Gastroesophageal sphincter (tissue), 2 donors: Measurements from ENCODE around the gene TRIM63.

Experiments
- EP300 ChIP-seq: sonication (generic); formaldehyde crosslinking; IDR thresholded peaks from one replicate; pipeline ENCODE4 v1.6.1; 2017; ENCODE audit warnings: antibody characterized with exemption, mild to moderate bottlenecking
- POLR2A ChIP-seq, 2 donors: fragments of 450-650 bp; IDR thresholded peaks; one replicate each; pipeline ENCODE4 v1.6.1; 2017; ENCODE audit warnings: antibody characterized with exemption in 2 of 2, mild to moderate bottlenecking in 2 of 2, moderate library complexity in 1 of 2
- POLR2AphosphoS5 ChIP-seq: sonication (generic); formaldehyde crosslinking; IDR thresholded peaks from one replicate; pipeline ENCODE4 v1.6.1; 2017; ENCODE audit warnings: antibody characterized with exemption

GRCh38 chr1:26041978-26042377 is 25.5 kb downstream of the TRIM63 start:
- TF ChIP-seq EP300: no peak
- no peak for TF ChIP-seq POLR2AphosphoS5
- no peak for TF ChIP-seq POLR2A (IDR thresholded peaks at IDR 0.05)
